GM18511 (cell line): ENCODE measurements around the gene SULF2.
"Not testable (repeated sequence)": the region's sequence is repeated elsewhere in the genome, so short reads cannot be mapped to it uniquely, and the experiment has no call there.

Experiments
- ATAC-seq: cut with Tn5 transposase; IDR thresholded peaks from one replicate; pipeline ENCODE4 v1.9.1; 2021; ENCODE audit warnings: mild to moderate bottlenecking, moderate library complexity; ENCODE audit not compliant: unreplicated experiment

Gene SULF2

DNA sequence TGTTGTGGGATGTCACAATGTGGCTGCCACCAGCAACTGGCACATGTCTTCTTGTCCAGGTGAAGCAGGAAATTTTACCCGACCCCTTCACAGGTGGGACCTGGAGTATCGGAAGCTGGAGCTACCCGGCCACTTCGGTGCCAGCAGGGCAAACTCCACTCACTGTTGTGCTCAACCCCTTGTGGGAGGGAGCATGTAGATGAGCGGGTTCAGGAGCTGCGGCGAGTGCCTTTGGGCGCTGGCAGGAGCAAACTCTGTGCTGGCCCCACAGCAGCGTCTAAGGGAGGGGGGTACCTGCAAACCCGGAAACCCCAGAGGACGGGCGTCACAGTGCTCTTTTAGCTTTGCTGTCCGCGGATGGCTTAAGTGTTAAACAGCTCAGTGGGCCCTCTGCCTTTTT lies 20.7 kb upstream of the SULF2 start:
- no peak for ATAC-seq

DNA sequence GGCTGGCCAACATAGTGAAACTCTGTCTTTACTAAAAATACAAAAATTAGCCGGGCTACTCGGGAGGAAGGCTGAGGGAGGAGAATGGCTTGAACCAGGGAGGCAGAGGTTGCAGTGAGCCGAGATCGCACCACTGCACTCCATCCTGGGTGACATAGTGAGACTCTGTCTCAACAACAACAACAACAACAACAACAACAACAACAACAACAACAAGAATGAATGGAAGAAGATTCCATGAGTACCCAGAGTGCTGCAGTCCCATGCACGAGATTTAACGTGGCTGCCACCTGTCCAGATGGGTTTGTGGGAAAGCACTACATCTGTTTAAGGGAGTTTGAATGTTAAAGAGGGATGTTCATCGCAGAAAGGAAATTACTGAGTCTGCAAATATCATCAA lies 19.7 kb upstream of the SULF2 start:
- not testable (repeated sequence) for ATAC-seq

DNA sequence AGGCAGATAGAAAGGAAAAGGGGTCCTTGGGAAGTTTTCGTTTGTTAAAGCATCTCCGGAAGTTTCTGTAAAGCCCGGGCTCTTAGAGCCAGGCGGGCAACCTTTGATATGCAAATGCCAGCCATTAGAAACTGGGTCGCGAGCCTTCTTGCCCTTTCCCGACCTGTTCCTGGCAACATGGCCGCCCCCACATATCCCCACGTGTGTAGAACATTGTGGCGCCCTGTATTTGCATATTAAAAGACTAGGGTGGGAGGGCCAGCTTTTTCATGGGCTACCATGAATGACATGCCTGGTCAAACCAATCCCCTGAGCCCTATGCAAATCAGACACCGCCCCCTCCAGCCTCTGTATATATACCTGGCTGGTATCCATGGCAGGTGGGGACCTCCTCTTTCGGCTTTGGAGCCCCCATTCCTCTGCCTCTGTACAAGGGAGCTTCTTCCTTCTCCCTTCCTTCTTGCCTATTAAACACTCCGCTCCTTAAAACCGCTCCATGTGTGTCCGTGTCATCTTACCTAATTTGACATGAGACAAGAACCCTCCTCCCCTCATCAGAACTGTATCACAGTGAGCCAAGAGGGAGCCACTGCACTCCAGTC lies 19.0 kb upstream of the SULF2 start:
- not testable (repeated sequence) for ATAC-seq

DNA sequence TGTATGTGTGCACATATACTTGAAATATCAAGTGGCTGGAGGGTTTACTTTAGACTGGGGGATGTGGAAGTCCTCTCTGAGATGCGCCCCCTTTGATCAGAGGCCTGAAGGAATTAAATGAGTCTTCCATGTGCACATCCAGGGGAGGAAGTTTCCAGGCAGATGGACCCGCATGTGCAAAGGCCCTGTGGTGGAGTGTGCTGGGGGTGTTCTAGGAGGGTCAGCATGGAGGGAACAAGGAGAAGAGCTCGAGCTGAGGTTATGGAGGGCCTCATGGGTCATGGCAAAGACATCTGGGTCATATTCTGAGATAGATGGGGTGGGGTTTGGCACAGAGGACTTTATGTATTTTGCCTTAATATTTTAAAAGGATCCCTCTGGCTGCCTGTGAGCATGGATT lies 17.7 kb upstream of the SULF2 start:
- ATAC-seq = no peak

DNA sequence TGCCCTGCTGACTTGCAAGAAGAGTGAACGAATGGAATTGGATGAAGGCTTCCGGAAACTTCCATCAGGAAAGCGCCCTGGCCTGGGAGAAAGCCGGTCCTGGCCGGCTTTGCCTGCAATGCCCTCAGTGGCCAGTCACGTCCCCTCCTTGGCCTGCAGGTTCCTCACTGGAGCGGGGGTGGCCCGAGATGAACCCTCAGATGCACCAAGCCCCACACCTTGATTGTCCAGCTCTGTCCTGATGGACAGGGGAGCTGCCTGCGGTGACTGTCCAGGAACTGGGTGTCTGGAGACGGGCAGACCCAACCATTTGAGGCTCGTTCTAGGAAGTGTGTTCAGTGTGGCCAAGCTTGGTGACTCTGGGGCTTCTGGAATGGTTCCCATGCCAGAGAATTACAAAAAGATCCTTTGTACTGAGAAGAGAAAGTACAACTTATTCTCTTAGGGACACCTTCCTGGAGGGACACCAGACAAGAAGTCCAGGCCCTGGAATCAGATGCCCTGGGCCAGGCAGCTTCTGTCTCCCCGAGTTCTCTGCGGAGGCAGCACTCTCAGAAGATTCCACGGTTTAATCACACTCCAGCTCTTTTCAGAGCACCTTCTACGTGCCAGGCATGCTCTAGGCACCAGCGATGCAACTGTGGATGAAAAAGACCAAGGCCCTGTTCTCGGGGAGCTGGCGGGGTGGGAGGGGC lies 17.1 kb upstream of the SULF2 start:
- ATAC-seq = no peak

DNA sequence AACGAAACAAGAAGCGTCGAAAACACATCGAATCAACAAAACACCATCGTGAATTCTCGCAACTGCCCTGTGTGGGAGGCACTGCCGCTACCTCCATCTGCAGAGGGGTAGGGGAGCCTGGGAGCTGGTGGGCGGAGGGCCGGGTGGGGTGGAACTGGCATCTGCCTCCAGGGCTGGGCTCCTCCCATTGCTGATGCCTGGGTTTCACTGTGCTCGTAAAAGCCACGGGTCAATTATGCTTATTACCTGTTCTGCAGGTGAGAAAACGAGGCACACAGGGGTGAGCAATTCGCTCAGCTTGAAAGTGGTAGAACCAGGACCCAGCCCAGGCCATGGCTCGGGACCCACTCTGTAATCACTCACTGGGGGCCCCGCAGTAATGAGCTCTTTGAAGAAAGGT lies 16.5 kb upstream of the SULF2 start:
- no peak for ATAC-seq

DNA sequence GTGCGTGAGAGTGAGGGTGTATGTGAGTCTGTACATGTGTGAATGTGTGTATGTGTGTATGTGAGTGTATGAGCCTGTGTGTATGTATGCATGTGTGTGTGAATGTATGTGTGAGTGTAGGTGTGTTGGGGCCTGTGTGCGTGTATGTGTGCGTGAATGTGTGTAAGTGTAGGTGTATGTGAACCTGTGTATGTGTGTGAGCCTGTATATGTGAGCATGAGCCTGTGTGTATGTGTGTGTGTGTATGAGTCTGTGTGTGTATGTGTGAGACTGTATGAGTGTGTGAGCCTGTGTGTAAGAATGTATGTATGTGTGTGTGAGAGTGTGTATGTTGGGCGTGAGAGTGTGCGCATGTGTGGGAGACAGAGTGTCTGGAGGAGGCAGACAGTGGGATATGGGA lies 15.8 kb upstream of the SULF2 start:
- ATAC-seq = no peak

DNA sequence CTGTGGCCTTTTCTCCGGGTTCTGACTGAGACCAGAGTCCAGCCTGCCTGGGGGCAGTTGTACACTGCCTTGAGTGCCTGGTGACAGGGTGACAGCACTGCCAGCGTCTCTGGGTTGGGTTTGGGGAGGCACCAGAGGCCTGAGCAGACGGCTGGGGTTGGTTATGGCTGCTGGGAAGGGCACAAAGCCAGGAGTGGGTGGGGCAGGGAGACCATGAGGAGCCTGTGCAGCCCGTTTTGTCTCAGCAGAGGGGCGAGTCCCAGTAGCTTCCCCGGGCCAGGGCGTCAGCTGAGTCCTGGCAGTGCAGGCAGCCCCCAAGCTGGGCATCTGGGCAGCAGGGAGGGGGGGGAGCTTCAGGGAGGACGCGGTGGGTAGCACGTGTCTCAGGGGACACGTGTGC lies 15.3 kb upstream of the SULF2 start:
- ATAC-seq = no peak

DNA sequence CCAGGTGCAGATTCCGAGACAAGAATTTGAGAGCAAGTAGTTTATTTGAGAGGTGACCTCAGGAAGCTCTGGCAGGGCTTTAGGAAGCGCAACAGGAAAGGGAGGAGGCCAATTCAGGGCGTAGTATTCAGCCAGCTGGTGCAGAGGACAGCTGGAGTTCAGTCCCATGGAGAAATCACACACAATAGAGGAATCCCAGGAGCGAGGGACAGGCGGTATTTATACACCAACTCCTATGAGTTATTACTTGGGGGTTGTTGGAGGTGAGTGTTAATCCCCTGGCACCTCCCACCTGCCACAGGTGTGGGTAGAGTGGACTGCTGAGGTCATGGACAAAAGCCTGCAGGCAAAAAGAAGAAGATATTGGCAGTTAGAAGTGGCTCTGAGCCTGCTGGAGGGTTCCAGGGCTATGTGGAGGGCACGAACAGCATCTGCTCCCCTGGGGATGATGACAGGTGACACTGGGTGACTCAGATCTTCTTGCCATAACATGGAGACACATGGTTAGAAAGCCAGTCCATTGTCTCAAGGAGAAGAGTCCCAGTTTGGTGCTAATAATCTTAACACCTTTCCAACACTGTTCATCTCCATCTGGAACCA lies 13.9 kb upstream of the SULF2 start:
- no peak for ATAC-seq

DNA sequence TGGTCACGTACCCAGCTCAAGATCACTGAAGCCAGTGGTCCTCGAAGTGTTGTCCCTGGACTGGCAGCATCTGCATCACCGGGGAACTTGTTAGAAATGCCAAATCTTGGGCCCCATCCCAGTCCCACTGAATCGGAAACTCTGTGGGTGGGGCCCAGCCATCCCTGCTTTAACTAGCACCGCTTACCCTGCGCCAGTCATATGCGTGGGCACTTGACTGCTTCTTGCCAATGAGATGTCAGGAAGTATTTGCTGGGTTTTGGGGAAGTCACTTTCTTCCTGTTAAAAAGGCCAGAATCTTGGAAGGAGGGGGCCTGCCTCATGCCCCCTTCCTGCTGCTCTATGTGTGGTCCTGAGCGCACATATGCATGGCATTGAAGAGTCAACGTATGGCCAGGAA lies 11.7 kb upstream of the SULF2 start:
- no peak for ATAC-seq

DNA sequence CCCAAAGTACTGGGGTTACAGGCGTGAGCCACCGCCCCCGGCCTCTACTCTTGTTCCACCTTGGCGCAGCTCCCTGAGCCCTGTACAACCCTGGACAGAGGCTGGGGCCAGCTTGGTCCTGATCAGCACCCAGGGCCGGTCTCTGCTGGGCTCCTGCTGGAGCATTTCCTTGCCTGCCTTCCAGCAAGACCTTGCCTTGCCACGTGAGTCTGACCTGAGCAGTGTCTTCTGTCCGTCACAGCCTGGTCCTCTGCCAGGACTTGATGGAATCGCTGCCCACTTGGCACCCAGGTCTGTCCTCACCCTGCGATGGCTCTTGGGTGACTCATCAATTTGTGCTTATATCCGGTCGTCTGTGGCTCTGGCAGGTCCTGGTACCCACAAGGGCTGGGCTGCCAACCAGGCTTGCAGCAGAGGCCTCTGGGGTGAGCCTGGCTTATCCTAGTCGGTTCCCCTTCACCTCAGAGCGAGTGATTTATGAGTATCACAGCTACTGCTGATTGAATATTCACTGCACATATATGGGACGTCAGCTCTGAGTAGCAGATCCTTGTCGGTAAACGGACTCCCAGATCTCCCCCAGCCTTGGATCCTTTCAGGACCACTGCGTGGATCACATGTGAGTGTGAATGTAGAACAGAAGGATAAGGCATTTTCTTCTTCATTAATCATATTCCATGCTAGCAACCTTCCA lies 10.1 kb upstream of the SULF2 start:
- no peak for ATAC-seq

DNA sequence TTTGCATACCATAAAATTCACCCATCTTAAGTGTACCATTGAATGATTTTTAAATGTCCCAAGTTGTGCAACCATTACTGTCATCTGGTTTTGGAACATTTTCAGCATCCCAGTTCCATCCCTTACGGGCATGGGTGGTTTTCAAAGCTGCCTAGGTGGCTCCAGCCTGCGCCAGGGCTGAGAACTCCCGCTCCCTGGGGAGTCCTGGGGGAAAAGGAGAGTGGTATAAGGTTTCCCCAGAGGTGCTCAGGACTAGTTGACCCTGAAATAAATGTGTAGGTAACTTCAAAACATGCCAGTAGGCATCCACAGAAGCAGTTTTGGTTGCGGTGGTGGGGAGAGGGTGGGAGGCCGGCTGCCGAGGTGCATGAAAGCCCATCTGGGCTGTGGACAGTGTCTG lies 9.0 kb upstream of the SULF2 start:
- not testable (repeated sequence) for ATAC-seq

DNA sequence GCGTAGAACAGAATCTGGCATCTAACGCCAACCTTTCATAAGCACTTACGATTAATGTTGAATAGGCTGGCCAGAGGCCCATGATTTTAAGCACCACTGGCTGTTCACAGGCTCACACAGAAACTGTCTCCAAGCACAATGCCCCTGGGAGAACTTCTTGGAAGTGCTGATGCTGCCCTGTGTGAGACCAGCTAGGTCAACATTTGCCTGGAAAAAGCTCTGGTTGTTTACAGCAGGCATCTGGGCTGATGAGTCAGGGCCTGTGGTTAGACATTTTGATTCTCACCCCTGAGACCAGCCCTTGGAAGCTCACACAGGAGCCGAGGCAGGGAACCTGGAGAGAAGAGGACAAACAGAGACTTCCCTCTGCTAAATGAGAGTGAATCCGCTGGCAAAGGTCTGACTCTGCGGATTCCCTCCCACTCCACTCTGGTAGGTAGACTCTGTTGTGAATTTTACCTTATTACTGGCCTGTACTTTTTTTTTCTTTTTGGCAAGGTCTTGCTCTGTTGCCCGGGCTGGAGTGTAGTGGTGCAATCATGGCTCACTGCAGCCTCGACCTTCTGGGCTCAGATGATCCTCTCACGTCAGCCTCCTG lies 6.8 kb upstream of the SULF2 start:
- ATAC-seq = no peak

DNA sequence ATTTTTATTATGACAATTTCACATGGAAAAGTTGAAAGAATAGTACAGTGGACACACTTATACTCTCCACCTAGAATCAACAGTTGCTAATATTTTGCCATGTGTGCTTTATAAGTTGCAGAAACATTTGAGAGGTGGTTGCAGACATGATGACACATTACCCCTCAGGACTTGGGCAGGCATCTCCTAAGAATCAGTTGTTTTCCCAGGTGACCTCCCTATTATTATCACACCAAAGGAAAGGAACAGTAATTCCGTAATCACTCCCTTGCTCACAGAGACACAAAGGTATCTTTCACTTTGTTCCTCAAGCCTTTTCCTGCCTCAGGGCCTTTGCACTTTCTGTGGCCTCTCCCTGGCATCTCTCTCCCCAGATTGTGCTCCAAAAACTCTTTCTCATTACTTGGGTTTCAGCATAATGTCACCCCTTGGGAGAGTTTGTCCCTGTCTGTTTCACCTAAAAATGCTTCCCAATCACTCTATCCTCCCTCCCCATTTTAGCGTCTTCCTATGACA lies 5.9 kb upstream of the SULF2 start:
- ATAC-seq = no peak

DNA sequence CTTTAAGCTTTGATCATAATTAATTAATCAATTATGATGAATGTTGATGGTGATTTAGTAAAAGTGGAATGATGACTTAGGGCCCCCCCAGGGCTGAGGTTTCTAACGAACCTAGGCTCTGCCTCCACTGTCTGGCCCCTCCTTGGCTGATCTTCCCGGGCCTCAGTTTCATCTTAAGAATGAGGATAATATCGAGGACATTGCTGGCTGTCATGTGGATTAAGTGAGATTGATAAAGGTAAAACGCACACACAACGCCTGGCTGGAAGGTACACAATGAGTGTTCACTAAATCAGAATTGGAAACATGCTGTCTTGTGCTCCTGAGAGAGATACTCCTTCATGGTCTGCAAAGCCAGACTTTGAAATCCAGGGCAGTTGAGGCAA lies 5.3 kb upstream of the SULF2 start:
- no peak for ATAC-seq

DNA sequence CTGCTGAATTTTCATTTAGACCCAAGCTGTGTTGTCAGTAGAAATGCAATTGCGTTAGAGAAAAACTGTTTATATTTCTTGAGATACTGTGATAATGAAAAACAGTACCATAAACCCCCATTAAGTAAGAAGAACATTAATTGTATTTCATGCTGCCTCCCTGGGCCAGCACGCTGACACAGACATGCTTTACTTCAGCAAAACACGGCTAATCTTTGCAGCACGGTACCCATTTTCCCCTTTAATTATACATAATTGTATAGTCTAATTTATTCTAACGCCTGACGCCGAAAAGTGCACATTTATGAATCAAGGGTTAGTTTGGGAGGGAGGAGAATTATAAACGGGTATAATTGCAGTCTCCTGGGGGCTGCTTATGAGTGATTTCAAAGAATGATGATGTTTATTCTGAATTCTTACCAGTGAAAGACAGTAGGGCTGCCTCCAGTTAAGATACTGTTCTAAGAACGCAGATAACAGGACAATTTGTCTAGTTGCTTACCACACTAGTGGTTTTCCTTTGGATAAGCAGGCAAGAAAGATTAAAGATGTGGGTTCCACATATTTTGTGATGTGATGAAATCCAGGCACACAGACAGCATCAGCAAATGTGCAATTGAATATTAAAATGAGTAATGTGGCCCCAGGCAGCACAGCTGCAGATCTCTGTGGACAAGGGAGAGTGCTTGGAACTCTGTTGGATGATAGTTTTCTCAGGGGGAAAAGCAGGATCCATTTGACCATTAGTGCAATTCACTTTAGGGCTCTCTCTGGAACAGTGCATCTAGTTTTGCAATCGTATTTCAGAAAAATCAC lies 4.7 kb upstream of the SULF2 start:
- ATAC-seq = no peak

DNA sequence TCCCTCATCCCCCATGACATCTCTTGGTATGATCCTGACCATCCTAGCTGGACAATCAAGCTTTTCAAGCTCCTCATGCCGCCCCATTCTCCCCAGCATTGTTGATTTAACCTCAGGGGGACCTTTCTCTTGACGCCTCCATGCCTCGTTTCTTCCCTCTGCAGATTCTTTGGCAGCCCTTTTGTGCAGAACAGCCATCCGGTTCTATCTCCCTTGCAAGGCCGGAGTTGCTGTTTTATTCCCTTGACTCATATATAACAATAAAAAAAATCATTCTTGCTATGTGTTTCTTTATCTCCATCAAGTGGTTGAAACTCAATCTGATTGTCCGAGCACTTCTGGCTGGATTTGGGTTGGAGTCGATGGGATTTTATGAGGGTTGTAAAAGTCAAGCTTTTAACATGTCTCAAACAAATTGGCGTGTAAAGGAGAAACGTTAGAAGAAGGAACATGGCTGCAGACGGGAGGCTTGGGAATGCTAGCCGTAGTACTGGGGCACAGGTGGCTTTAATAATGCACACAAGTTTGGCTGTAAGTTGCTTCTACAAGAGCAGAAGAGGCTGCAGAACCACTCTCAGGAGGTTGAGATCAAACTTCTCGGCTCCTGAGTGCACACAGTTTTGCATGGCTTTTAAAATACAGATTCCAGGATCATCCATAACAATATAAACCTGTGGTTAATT lies 3.9 kb upstream of the SULF2 start:
- ATAC-seq = no peak

DNA sequence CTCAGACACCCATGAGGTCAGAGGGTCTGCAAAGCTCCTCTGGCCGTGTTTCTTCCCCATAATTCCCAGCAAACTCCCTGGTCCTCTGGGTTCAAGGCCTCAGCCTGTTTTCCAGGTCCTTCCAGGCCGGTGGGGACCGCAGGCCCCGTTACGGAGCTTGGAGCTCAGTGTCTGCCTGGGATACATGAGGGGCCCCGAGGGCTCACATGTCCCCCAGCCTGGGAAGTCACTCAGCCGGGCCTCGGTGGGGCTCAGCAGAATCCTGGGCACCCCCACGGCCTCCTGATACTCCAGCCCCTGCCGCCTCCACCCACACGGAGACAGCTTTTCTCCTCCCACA lies 3.4 kb upstream of the SULF2 start:
- ATAC-seq = no peak

DNA sequence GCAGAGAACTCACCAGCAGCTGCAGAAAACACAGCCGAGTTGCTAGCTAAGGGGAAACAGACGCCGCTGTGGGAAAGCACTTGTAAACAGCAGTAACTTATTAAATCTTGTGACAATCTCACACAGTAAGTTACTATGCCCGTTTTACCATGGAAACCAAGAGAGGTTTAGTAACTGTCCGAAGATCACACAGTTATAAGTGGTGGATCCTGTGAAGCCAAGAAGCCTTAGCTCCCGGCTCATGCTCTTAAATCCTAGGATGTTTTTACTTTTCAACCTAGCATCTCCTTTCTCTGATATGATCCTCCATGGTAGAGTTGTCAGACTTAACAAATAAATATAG lies 1.5 kb upstream of the SULF2 start:
- no peak for ATAC-seq
